HG03103 (cell line): ENCODE results near the gene APOB.

ENCODE experiments used
- ATAC-seq: cut with Tn5 transposase; IDR thresholded peaks from one replicate; pipeline ENCODE4 v1.9.1; 2021; ENCODE audit warnings: low read depth; ENCODE audit not compliant: unreplicated experiment

Gene APOB

DNA sequence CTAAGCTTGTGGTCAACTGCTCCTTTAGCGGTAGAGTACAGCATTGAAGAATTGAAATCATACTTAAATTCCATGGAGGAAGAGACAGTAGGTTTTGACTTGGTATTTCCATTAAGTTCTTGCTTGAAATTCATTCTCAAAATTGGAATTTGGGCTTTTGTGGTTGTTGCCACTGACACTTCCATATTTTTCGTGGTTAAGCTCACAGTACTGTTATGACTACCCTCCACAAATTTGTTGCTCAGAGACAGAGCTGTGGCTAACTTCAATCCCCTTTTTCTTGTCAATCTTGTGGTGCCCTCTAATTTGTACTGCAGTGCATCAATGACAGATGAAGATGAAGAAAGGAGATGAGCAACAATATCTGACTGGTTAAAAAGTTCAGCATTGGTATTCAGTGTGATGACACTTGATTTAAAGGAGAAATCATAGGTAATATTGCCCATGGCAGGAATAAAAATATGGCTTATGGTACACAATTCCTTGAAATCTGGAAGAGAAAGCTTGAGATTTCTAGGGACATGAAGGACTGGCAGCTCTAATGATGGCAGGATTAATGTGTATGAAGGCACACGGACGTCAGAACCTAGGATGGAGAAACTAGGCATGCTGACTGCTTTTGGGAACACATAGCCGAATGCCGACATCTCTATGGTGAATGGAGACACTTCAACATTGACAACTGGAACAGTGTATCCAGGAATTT, 37.3 kb downstream of the APOB start:
- ATAC-seq = no peak

DNA sequence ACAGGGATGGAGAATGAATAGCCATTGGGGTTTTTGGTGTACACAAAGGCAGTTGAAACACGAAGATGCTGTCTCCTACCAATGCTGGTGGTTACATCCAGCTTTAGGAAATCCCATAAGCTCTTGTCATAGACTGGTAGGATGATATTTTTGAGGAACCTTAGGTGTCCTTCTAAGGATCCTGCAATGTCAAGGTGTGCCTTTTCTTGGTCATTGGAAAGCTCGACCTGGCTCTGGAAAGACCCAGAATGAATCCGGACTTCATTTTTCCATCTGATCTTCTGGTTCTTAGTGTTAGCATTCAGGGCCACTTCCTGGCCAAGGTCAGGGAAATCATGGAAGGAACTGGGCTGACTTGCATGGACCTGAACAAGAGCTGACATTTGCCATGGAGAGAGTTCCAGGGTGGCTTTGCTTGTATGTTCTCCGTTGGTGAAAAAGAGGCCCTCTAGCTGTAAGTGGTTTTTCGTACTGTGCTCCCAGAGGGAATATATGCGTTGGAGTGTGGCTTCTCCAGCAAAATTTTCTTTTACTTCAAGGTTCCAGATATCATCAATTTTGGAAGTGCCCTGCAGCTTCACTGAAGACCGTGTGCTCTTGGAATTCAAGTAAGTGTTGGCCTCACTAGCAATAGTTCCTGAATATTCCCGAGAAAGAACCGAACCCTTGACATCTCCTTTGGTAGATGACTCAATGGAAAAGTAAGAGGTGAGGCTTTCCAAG, 38.0 kb downstream of the APOB start:
- ATAC-seq = no peak

DNA sequence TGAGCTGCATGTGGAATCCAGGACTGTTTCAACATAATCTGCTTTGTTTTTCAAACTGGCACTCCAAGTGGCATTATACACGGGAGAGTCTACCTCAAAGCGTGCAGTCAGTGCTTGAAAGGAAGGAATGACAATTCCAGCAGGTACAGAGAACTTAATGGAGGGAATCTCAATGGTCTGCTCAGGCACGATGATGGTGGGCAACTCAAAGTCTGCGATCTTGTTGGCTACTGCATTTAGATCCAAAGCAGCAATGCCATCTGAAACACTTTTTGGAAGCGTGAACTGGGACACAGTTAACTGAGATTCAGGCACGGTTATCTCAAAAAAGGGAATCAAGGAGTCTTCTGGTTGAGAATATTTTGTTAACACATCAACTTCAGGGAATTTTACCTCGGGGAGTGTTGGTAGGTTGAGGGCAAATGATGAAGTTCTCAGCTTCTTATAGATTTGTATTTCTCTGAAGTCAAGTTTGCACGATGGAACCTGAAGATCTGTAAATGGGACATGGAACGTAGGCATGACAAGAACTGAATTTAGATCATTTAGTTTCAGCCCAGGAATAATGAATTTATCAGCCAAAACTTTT, 38.7 kb downstream of the APOB start:
- ATAC-seq = no peak

GRCh38 chr2:21004181-21004572, 39.7 kb downstream of the APOB start:
- no peak for ATAC-seq

GRCh38 chr2:21003572-21004180, 40.2 kb downstream of the APOB start:
- no peak for ATAC-seq

DNA sequence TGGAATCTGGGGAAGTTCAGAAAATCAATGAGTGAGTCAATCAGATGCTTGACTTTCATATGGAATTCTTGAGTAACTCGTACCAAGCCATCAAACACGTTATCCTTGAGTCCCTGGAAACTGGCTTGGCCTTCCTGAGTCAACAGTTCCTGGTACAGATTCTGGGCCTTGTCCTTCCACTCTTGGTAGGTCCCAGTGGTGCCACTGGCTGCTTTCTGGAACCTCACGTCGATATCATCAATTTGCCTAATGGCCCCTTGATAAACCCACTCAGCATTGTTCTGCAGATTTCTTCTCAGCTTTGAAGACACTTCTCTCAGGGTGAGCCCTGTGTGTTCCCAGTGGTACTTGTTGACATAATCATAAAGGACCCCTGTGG, 41.1 kb downstream of the APOB start:
- ATAC-seq = no peak

DNA sequence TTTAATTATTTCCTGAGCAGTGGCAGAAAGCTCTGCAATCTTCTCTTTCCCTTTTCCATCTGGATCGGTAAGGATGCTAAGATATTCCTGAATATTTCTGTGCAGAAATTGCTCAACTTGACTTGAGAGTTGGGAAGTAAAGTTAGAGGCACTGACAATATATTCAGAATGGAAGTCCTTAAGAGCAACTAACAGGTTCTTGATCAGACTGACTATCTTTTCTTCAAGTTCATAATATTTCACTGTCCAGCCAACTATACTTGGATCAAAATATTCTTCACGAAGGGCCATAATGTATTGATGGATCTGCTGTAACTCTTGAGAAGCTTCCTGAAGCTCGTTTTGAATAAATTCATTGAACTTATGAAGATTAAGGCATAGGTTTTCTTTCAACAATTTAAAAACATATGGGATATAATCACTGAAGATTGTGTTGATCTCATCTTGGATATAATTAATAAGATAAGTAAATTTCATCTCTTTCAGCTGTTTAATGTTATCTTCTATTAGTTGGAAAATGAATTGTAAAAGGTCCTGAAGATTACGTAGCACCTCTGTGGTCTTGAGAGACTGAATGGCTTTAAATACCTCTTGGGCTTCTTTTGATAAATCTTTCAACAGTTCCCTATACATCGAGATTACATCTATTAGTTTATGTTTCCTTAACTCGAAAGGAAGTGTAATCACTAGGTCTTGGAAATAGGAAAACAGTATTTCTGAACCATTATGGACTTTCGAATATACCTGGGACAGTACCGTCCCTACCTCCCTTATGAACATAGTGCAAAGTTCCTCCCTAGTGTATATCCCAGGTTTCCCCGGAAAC, 41.7 kb downstream of the APOB start:
- ATAC-seq = no peak

DNA sequence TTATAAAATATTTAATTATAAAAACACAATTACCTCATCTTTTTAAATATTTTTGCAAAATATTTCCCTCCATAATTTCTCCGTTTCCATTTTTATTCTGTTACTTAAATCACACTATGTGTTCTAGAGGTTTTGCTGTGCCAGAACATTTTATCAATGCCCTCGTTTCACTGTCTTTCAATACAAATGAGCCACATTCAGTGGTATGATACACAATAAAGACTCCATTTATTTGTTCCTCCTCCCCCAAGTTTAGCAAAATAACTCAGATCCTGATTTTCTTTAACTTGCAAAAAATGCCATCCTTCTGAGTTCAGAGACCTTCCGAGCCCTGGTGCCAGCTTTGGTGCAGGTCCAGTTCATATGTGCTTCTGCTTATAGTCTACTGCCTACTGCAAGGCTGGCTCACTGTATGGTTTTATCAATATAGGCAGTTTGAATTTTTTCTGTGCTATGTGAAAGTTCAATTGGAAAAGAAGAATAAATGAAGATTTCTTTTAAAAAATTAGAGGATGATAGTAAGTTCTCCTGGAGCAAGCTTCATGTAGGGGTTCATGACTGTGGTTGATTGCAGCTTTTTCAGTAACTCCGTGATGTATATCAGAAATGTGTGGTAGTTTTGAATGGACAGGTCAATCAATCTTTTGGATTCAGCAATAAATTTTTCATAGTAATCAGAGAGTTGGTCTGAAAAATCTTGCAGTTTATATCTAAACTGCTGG, 42.5 kb downstream of the APOB start:
- no peak for ATAC-seq

DNA sequence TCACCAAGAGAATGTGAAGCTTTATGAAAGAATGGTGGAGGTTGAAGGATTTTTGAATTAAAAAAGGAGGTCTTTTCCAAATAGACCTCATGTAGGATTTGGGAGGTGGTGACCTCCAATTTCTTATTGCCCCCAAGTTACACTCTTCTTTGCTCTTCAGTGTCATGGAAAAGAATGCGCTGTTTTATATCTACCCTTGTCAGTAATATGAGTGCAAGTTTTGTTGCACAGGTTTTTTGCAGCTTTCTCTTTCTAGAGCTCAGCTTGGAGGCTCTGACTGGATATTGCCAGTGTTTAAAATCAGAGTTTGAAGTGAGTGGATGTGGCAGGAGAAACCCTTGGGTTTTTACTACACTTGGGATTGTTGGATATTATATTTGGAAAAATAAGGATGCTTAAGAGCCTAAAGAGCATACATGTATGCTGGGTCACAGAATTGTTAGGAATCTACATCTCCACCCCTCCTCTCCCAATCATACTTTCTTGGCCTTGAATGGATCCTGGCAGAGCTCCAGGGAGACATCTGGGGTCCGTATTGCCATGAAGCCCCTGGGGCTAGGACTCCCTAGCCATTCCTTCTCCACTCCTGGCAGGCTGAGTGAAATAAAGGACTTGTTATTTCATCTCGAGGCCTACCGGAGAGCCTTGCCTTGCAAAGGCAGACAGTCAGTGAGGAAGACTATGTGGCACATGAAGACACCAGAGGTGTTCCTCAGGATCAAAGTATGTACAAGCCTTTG, 43.8 kb downstream of the APOB start:
- ATAC-seq = no peak

DNA sequence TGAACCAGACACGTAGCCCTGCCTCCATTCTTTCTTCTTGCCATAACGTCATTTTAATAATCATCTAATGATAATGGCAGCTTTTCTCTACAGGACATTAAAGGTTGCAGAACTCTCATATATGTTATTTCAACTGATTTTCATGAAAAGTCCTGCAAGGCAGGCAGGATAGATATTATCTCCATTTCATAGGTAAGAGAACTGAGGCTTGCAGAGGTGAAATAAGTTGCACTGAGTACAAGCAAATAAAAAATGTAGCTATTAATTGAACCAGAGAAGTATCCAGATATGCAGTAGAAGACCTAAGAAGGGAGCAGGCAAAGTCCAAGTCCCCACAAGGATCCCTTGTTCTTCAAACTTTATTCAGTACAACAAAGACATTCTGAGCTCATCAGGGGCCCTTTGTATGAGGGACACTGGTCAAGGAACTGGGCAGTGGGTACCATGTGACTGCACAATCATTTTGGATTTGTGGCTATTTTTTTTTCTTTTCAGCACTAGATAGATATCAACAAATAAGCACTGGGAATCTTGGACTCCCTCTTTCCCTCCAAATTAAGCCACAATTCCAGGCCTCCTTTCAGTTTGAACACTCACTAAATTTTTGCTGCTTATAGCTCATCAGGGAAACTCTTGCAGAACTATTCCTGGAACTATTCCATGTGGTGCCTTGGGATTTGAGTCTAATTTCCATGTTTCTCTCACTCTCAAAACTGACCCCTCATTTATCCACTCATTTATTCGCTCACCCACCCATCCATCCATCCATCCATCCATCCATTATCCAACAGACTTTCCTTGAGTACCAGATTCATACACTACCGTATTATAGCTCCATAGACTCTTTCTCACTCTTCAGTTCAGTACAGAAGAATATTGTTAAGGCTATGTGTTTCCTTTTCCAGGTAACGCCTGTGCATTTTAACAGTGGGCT, 44.6 kb downstream of the APOB start:
- ATAC-seq = no peak

- no peak for ATAC-seq
These were observed 45.7 kb downstream of the APOB start for GRCh38 chr2:20997953-20998722.

GRCh38 chr2:20994130-20994529, 49.7 kb downstream of the APOB start:
- no peak for ATAC-seq

DNA sequence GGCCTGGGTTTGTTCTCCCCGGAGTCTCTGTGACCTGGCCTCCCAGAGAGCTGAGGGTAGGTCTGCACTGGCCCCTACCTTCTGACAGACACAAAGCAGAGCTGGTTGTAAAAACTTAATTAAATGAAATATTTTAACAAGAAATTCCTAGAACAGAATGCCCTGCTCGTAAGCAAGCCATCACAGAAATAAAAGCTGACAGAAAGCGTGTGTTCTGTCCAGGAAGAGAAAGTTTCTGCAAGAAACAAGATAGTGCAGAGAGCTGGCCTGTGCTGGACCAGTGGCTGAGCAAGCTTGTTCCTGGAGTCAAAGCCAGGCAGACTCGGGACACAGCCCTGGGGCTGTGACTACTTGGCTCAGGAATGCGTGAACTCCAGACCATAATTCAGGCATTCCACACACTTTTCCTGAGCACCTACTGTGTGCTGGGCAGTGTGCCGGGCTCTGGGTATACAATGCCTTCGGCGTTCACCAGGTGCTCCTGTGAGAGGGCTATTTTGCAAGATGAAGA, 51.6 kb downstream of the APOB start:
- no peak for ATAC-seq

DNA sequence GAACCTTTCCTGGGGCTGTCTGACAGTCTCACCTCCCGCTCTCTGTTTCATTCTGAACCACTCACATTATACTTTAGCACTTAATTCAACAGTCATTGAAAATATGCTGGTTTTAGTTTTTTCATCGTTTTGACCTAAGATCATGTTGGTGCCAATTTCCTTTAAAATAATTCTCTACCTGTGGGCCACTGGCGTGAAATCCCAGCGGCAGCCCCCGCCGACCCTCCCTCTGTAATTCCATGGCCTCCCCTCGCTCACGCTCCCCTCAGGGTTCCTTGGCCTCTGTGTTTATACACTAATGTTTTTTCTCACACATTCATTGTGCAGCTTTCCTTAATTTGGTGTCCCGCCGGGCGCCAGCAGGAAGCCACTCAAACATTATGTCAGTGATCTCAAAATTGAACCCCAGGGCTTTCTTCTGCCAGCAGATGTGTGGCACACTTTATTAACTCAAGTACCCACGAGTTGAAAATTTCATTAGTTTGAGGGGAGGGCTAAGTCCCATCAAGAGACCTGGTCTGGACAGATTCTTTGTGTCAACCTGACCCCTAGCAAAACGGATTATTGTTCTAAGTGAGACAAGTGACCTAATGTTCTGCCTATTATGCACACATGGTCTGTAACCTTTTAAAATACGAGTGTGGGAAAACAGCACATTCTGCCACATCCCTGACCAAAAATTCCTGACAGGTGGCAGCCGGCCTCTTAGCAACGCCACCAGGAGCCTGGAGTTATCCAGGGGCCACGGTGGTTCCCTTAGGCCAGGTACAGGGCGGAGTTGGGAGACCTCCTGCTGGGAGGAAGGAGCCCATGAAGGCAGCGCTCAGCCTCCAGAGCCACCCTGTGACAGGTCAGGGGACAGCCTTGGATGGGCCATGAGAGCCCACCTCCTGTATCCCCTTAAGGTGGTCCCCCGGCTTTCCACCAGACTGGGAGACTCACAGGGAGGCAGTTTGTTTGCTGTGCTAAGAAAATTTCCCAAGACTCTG, 53.1 kb downstream of the APOB start:
- ATAC-seq = no peak

DNA sequence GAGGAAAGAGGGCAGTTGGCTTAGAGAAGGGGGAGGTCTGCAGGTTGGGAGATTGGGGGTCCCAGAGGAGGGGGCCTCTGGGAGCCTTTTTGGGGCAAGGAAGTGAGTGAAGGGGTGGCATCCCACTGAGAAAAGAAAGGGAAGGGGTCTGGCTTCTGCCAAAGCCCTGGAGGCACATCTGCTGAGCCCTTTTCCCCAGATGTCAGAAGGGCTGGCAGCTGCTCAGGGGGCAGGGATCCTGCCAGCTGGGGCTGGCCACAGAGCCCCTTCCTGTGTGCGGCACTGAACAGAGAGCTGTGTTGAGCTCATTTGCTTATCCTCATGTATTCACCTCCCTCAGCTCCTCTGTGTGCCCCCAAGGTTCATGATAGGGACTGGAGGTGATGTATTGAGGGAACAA, 54.5 kb downstream of the APOB start:
- no peak for ATAC-seq

GRCh38 chr2:20988905-20989304, 55.0 kb downstream of the APOB start:
- no peak for ATAC-seq
